Activated B cell treated with CpG ODN at 0.5 μM for 24 hours (primary cell): ENCODE measurements around the gene ISL2. TPM values are rescaled to one million over a fixed set of nuclear protein-coding genes. Genes with fewer than 3 reads are reported as not detected.

Experiments
- ATAC-seq: fragments of 200-7000 bp; cut with Tn5 transposase; one replicate; pipeline ENCODE4 v1.10.0; 2021; ENCODE audit warnings: low read depth, mild to moderate bottlenecking, moderate library complexity
- CTCF ChIA-PET: fragments of 350-600 bp; sonication (Branson Sonifier 250); formaldehyde crosslinking; loops from one replicate; lab custom pipeline; 2021; ENCODE audit warnings: antibody characterized with exemption; lab: Charles Lee
- POLR2A ChIA-PET: fragments of 350-600 bp; sonication (Branson Sonifier 250); formaldehyde crosslinking; loops from one replicate; lab custom pipeline; 2021; ENCODE audit warnings: antibody characterized with exemption; lab: Charles Lee
- DNase-seq: peaks from one replicate; pipeline ENCODE4 v3.0.0; 2022
- H3K27ac Mint-ChIP-seq: one replicate; pipeline ENCODE4 v1.8.0; 2020; ENCODE audit warnings: mixed read lengths
- H3K27me3 Mint-ChIP-seq: one replicate; pipeline ENCODE4 v1.8.0; 2021; ENCODE audit warnings: mixed read lengths
- H3K36me3 Mint-ChIP-seq: one replicate; pipeline ENCODE4 v1.8.0; 2021; ENCODE audit warnings: low read depth, mixed read lengths
- H3K4me1 Mint-ChIP-seq: one replicate; pipeline ENCODE4 v1.8.0; 2021; ENCODE audit warnings: mixed read lengths
- H3K4me3 Mint-ChIP-seq: one replicate; pipeline ENCODE4 v1.8.0; 2020; ENCODE audit warnings: mild to moderate bottlenecking, mixed read lengths
- H3K9me3 Mint-ChIP-seq: one replicate; pipeline ENCODE4 v1.8.0; 2020; ENCODE audit warnings: mixed read lengths
- CTCF ChIP-seq: fragments of 200-600 bp; IDR thresholded peaks from one replicate; pipeline ENCODE4 v1.8.0; 2022; ENCODE audit warnings: antibody characterized with exemption, mild to moderate bottlenecking
- intact Hi-C: fragments of 100-400 bp; cut with micrococcal nuclease; formaldehyde crosslinking; loops from one replicate; pipeline ENCODE4 v1.15.1; 2024
- total RNA-seq: library from RNA; stranded (reverse); gene quantifications from 2 replicates; pipeline ENCODE4 v1.2.3, GENCODE V29; 2022

The ISL2 gene
- total RNA-seq, 1 donor from 2014 or later, result 0.35 TPM

- Mint-ChIP-seq H3K36me3 (peaks cover 3% of the 10 kb centered on the region), H3K4me3 (peak overlapping the region; percentile 24), H3K27me3 (peaks cover 61% of the 10 kb centered on the region), H3K27ac (no peak overlapping the region), H3K4me1 (peaks cover 60% of the 10 kb centered on the region), H3K9me3 (no peaks in the 10 kb centered on the region)
- ATAC-seq, result no peak
- intact Hi-C loops, result loop anchor here (1.0 to 10.0 kb wide), 3 partner anchors 8 to 741 kb away; no protein-coding TSS in a partner anchor
- CTCF ChIA-PET, result no interaction called here
- DNase-seq, result no peak
- no peak for TF ChIP-seq CTCF
- POLR2A ChIA-PET, result no interaction called here
Observed at GRCh38 chr15:76343313-76343996, 6.9 kb downstream of the ISL2 start.

GRCh38 chr15:76344893-76345582 is 8.5 kb downstream of the ISL2 start:
- H3K4me1 Mint-ChIP-seq, result peaks cover 44% of the 10 kb centered on the region
- no peak for ATAC-seq
- no peak for TF ChIP-seq CTCF
- DNase-seq, result no peak
- H3K4me3 Mint-ChIP-seq, result peak overlapping the region; percentile 68
- peak overlapping the region; percentile 16 for H3K27ac Mint-ChIP-seq
- peaks cover 5% of the 10 kb centered on the region for H3K36me3 Mint-ChIP-seq
- CTCF ChIA-PET, result no interaction called here
- intact Hi-C loops, result loop anchor here (10.0 kb wide), 2 partner anchors 230 to 740 kb away; no protein-coding TSS in a partner anchor
- POLR2A ChIA-PET, result interaction anchor here (1.7 kb wide), 1 partner anchor 9 kb away, joined by 7 read pairs; the partner anchor contains the start of gene ISL2
- H3K9me3 Mint-ChIP-seq, result no peaks in the 10 kb centered on the region
- H3K27me3 Mint-ChIP-seq, result peaks cover 50% of the 10 kb centered on the region

DNA sequence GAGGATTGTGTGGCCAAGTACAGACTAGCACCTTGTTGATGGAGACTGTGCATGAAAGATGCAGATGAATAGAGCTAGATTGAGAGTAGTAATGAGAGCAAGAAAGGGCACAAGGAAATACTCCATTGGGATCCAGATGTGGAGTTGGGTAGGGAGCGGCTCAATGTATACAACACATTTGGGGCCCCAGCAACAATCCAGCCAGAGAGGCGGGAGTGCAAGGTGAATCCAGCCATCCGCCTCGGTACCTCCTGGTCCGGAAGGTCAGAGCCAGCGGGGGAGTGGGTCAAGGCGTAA is 9.0 kb downstream of the ISL2 start:
- ChIA-PET POLR2A (interaction anchor here (0.8 to 1.7 kb wide), 2 partner anchors 9 to 11 kb away, joined by 3 to 7 read pairs; partner anchors contain the start of gene ISL2), CTCF (no interaction called here)
- DNase-seq, result no peak
- intact Hi-C loops, result loop anchor here (10.0 kb wide), 2 partner anchors 229 to 739 kb away; no protein-coding TSS in a partner anchor
- H3K9me3 Mint-ChIP-seq, result no peaks in the 10 kb centered on the region
- peaks cover 45% of the 10 kb centered on the region for H3K27me3 Mint-ChIP-seq
- peaks cover 7% of the 10 kb centered on the region for H3K36me3 Mint-ChIP-seq
- TF ChIP-seq CTCF, result no peak
- no peak for ATAC-seq
- peak overlapping the region; percentile 68 for H3K4me3 Mint-ChIP-seq
- H3K4me1 Mint-ChIP-seq, result peaks cover 40% of the 10 kb centered on the region
- H3K27ac Mint-ChIP-seq, result peak overlapping the region; percentile 16

GRCh38 chr15:76345880-76346668 is 9.5 kb downstream of the ISL2 start:
- intact Hi-C loops, result loop anchor here (10.0 kb wide), 2 partner anchors 229 to 739 kb away; no protein-coding TSS in a partner anchor
- DNase-seq (peak; percentile 45), ATAC-seq (peak; percentile 28)
- Mint-ChIP-seq H3K36me3 (peaks cover 11% of the 10 kb centered on the region), H3K27ac (no peak overlapping the region), H3K27me3 (peaks cover 40% of the 10 kb centered on the region), H3K4me1 (peaks cover 35% of the 10 kb centered on the region), H3K9me3 (no peaks in the 10 kb centered on the region), H3K4me3 (peak overlapping the region; percentile 68)
- no peak for TF ChIP-seq CTCF
- ChIA-PET CTCF (interaction anchor here (1.0 kb wide), 1 partner anchor 10 kb away, joined by 3 read pairs; no protein-coding TSS in a partner anchor), POLR2A (interaction anchor here (0.8 to 1.7 kb wide), 3 partner anchors 10 to 11 kb away, joined by 3 to 7 read pairs (median 3); partner anchors contain the start of gene ISL2)
